ENCODE data around the gene PRMT3.

Gene PRMT3

GRCh38 chr11:20551096-20551495 is 163.6 kb downstream of the PRMT3 start:
- no peak for TF ChIP-seq CREB1 (IDR thresholded peaks at IDR 0.05; ENCODE audit: low read depth)
- no peak for TF ChIP-seq NFIC (IDR thresholded peaks at IDR 0.05)
- no peak for TF ChIP-seq RAD21 (IDR thresholded peaks at IDR 0.05; ENCODE audit: low read depth)
- no peak for TF ChIP-seq CEBPB (IDR thresholded peaks at IDR 0.05)
- no peak for TF ChIP-seq REST (IDR thresholded peaks at IDR 0.05; ENCODE audit: low read depth)

- TF ChIP-seq MAX (IDR thresholded peaks at IDR 0.05), result no peak
- TF ChIP-seq TEAD4 (IDR thresholded peaks at IDR 0.05), result no peak
- no peak for TF ChIP-seq TAF1 (IDR thresholded peaks at IDR 0.05; ENCODE audit: low read depth)
- TF ChIP-seq RAD21 (IDR thresholded peaks at IDR 0.05; ENCODE audit: low read depth), result no peak
- no peak for TF ChIP-seq CREB1 (IDR thresholded peaks at IDR 0.05; ENCODE audit: low read depth)
- no peak for TF ChIP-seq TCF12 (IDR thresholded peaks at IDR 0.05; ENCODE audit: low read depth)
- TF ChIP-seq REST (IDR thresholded peaks at IDR 0.05; ENCODE audit: low read depth), result no peak
- TF ChIP-seq YY1 (IDR thresholded peaks at IDR 0.05; ENCODE audit: low read depth), result no peak
- no peak for TF ChIP-seq USF1 (IDR thresholded peaks at IDR 0.05)
- no peak for TF ChIP-seq FOXM1 (IDR thresholded peaks at IDR 0.05; ENCODE audit: borderline replicate concordance, low read depth)
- TF ChIP-seq EP300 (IDR thresholded peaks at IDR 0.05; ENCODE audit: borderline replicate concordance), result no peak
- no peak for TF ChIP-seq ZBTB7A (IDR thresholded peaks at IDR 0.05; ENCODE audit: low read depth)
- no peak for TF ChIP-seq NFIC (IDR thresholded peaks at IDR 0.05)
- no peak for TF ChIP-seq CEBPB (IDR thresholded peaks at IDR 0.05)
- TF ChIP-seq EGR1 (IDR thresholded peaks at IDR 0.05), result no peak
These were observed 168.3 kb downstream of the PRMT3 start for GRCh38 chr11:20555783-20556182.

GRCh38 chr11:20558741-20559140 is 171.2 kb downstream of the PRMT3 start:
- TF ChIP-seq EGR1 (IDR thresholded peaks at IDR 0.05), result no peak

Measured in Ishikawa (cell line).